HepG2 (cell line): ENCODE measurements around the gene CSTF1. TPM values are rescaled to one million over a fixed set of nuclear protein-coding genes. Genes with fewer than 3 reads are reported as not detected.

Experiments used
- BHLHE40 ChIP-seq: IDR thresholded peaks from 2 replicates; pipeline ENCODE4 v1.6.1; 2011; ENCODE audit warnings: low read length, improper control_type of control experiment
- CENPT ChIP-seq: sonication (generic); formaldehyde crosslinking; IDR thresholded peaks from 2 replicates; pipeline ENCODE4 v1.8.0; 2022; ENCODE audit warnings: low read depth, mild to moderate bottlenecking, moderate library complexity, missing genetic modification reagents
- ETV5 ChIP-seq: IDR thresholded peaks from 2 replicates; pipeline ENCODE4 v1.6.1; 2018; ENCODE audit warnings: missing biosample characterization, missing genetic modification reagents, inconsistent platforms, borderline replicate concordance
- HNRNPLL ChIP-seq: fragments of 200-400 bp; formaldehyde crosslinking; IDR thresholded peaks from 2 replicates; pipeline ENCODE4 v1.6.1; 2017; ENCODE audit warnings: mild to moderate bottlenecking, low read depth, low read length; ENCODE audit not compliant: poor library complexity, severe bottlenecking
- KLF16 ChIP-seq, 2 experiments: sonication (generic) in 1 of 2; formaldehyde crosslinking in 1 of 2; IDR thresholded peaks; 2 replicates each; pipeline versions ENCODE4 v1.6.1 to v1.8.0; 2016 to 2023; ENCODE audit warnings: missing genetic modification reagents in 2 of 2, missing compliant biosample characterization in 1 of 2
- MEF2D ChIP-seq: sonication (generic); formaldehyde crosslinking; IDR thresholded peaks from 2 replicates; pipeline ENCODE4 v1.5.1; 2020; ENCODE audit warnings: mild to moderate bottlenecking, missing genetic modification reagents
- RAD51 ChIP-seq: fragments of 450-650 bp; IDR thresholded peaks from 2 replicates; pipeline ENCODE4 v1.6.1; 2016; ENCODE audit warnings: borderline replicate concordance
- RBM22 ChIP-seq: fragments of 200-400 bp; formaldehyde crosslinking; optimal IDR thresholded peaks from 2 replicates; pipeline ENCODE3; 2017; ENCODE audit warnings: mild to moderate bottlenecking, low read length, moderate library complexity
- SAFB2 ChIP-seq: sonication (generic); formaldehyde crosslinking; IDR thresholded peaks from 2 replicates; pipeline ENCODE4 v1.5.1; 2020; ENCODE audit warnings: missing genetic modification reagents, low read depth, mild to moderate bottlenecking, borderline replicate concordance
- TAF15 ChIP-seq: fragments of 200-400 bp; formaldehyde crosslinking; IDR thresholded peaks from one replicate; pipeline ENCODE4 v1.6.1; 2018; ENCODE audit warnings: mild to moderate bottlenecking, low read depth, low read length; ENCODE audit not compliant: poor library complexity, severe bottlenecking
- TARDBP ChIP-seq: sonication (generic); formaldehyde crosslinking; IDR thresholded peaks from 2 replicates; pipeline ENCODE4 v1.8.0; 2022; ENCODE audit warnings: mild to moderate bottlenecking, missing genetic modification reagents
- TEAD2 ChIP-seq: sonication (generic); formaldehyde crosslinking; IDR thresholded peaks from 2 replicates; pipeline ENCODE4 v1.9.0; 2021; ENCODE audit warnings: missing genetic modification reagents
- ZBTB38 ChIP-seq: sonication (generic); formaldehyde crosslinking; IDR thresholded peaks from 2 replicates; pipeline ENCODE4 v1.5.1; 2020; ENCODE audit warnings: mild to moderate bottlenecking, missing genetic modification reagents
- ZKSCAN5 ChIP-seq: sonication (generic); formaldehyde crosslinking; IDR thresholded peaks from 2 replicates; pipeline ENCODE4 v1.5.1; 2020; ENCODE audit warnings: mild to moderate bottlenecking, missing genetic modification reagents
- ZNF333 ChIP-seq: sonication (generic); formaldehyde crosslinking; IDR thresholded peaks from 2 replicates; pipeline ENCODE4 v1.4.0; 2020; ENCODE audit warnings: mild to moderate bottlenecking, missing genetic modification reagents, borderline replicate concordance
- ZNF570 ChIP-seq: sonication (generic); formaldehyde crosslinking; IDR thresholded peaks from 2 replicates; pipeline ENCODE4 v1.4.0; 2020; ENCODE audit warnings: mild to moderate bottlenecking, missing genetic modification reagents, borderline replicate concordance
- polyA plus RNA-seq, 8 experiments: library from polyadenylated mRNA; depleted of rRNA in 3 of 8; stranded (reverse) in 7 of 8; unstranded in 1 of 8; fragments of >200 nt; fragmentation: Illumina TruSeq in 4 of 8; extraction: Trizol in 4 of 8; gene quantifications; 2 replicates each; pipeline versions ENCODE4 v1.2.1 to v1.2.3, GENCODE V29; 2011 to 2016; ENCODE audit warnings: low read depth in 4 of 8, missing spikeins in 1 of 8, mixed read lengths in 1 of 8; ENCODE audit not compliant: insufficient read depth in 1 of 8
- total RNA-seq, 5 experiments: library from RNA; depleted of rRNA; stranded (reverse); fragments of >200 nt; fragmentation: Illumina TruSeq; extraction: Trizol; gene quantifications; 2 replicates each; pipeline ENCODE4 v1.2.3, GENCODE V29; 2016; ENCODE audit warnings: low read depth in 1 of 5
- TF ChIP-seq, protein P1 (sequence below): sonication (generic); formaldehyde crosslinking; IDR thresholded peaks from 2 replicates; pipeline ENCODE4 v1.9.0; 2022; ENCODE audit warnings: missing genetic modification reagents, mild to moderate bottlenecking, borderline replicate concordance
- TF ChIP-seq, protein P2 (sequence below): sonication (generic); formaldehyde crosslinking; IDR thresholded peaks from 2 replicates; pipeline ENCODE4 v1.9.0; 2021; ENCODE audit warnings: missing genetic modification reagents, borderline replicate concordance
- TF ChIP-seq, protein P3 (sequence below): sonication (generic); formaldehyde crosslinking; IDR thresholded peaks from 2 replicates; pipeline ENCODE4 v1.9.0; 2021; ENCODE audit warnings: missing genetic modification reagents, mild to moderate bottlenecking, borderline replicate concordance
- TF ChIP-seq, protein P4 (sequence below): sonication (generic); formaldehyde crosslinking; IDR thresholded peaks from 2 replicates; pipeline ENCODE4 v1.8.0; 2022; ENCODE audit warnings: missing genetic modification reagents, mild to moderate bottlenecking, borderline replicate concordance
- TF ChIP-seq, protein P5 (sequence below): sonication (generic); formaldehyde crosslinking; IDR thresholded peaks from 2 replicates; pipeline ENCODE4 v1.5.1; 2020; ENCODE audit warnings: missing genetic modification reagents, mild to moderate bottlenecking, borderline replicate concordance

The CSTF1 gene
- total and polyA plus RNA-seq, 2 of the 13 experiments (the other 11 are each of a cell fraction or from before 2014, with no cell fraction given): 70.9 to 100 TPM

DNA sequence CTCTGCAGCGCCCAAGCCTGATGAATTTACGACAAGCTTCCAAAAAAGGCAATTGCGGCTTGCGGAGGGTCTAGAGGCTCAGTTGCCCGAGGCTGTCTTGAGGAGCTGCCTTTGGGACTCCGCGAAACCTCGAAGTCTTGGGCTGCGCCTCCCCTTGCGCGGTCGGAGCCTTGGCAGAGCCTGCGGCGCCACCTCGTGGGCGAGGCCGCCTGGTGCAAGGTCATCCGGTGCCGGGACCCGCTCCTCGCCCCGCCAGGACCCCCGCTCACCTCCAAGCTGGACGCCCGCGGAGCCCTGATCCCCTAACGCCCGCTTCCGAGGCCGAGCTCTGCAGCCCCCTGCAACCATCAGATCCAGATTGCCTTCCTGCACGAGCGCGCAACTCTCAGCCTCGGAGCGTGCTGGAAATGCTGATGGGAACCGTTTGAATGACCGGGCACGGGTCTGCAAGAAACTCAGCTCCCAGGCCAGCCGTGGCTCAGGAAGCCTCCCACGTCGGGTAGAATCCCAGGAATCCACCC lies 48.5 kb upstream of the CSTF1 start (continued):
- TF ChIP-seq, protein P1, sequence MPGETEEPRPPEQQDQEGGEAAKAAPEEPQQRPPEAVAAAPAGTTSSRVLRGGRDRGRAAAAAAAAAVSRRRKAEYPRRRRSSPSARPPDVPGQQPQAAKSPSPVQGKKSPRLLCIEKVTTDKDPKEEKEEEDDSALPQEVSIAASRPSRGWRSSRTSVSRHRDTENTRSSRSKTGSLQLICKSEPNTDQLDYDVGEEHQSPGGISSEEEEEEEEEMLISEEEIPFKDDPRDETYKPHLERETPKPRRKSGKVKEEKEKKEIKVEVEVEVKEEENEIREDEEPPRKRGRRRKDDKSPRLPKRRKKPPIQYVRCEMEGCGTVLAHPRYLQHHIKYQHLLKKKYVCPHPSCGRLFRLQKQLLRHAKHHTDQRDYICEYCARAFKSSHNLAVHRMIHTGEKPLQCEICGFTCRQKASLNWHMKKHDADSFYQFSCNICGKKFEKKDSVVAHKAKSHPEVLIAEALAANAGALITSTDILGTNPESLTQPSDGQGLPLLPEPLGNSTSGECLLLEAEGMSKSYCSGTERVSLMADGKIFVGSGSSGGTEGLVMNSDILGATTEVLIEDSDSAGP: peak; percentile 56; the same call in 1 of the 2 replicates
- no peak for TF ChIP-seq SAFB2 (CRISPR knock-in tag)
- no peak for TF ChIP-seq TEAD2 (CRISPR knock-in tag)
- TF ChIP-seq, protein P2, sequence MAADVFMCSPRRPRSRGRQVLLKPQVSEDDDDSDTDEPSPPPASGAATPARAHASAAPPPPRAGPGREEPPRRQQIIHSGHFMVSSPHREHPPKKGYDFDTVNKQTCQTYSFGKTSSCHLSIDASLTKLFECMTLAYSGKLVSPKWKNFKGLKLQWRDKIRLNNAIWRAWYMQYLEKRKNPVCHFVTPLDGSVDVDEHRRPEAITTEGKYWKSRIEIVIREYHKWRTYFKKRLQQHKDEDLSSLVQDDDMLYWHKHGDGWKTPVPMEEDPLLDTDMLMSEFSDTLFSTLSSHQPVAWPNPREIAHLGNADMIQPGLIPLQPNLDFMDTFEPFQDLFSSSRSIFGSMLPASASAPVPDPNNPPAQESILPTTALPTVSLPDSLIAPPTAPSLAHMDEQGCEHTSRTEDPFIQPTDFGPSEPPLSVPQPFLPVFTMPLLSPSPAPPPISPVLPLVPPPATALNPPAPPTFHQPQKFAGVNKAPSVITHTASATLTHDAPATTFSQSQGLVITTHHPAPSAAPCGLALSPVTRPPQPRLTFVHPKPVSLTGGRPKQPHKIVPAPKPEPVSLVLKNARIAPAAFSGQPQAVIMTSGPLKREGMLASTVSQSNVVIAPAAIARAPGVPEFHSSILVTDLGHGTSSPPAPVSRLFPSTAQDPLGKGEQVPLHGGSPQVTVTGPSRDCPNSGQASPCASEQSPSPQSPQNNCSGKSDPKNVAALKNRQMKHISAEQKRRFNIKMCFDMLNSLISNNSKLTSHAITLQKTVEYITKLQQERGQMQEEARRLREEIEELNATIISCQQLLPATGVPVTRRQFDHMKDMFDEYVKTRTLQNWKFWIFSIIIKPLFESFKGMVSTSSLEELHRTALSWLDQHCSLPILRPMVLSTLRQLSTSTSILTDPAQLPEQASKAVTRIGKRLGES (CRISPR knock-in tag): no peak
- TF ChIP-seq, protein P3, sequence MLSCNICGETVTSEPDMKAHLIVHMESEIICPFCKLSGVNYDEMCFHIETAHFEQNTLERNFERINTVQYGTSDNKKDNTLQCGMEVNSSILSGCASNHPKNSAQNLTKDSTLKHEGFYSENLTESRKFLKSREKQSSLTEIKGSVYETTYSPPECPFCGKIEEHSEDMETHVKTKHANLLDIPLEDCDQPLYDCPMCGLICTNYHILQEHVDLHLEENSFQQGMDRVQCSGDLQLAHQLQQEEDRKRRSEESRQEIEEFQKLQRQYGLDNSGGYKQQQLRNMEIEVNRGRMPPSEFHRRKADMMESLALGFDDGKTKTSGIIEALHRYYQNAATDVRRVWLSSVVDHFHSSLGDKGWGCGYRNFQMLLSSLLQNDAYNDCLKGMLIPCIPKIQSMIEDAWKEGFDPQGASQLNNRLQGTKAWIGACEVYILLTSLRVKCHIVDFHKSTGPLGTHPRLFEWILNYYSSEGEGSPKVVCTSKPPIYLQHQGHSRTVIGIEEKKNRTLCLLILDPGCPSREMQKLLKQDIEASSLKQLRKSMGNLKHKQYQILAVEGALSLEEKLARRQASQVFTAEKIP (CRISPR knock-in tag): no peak
- TF ChIP-seq BHLHE40: no peak
- no peak for TF ChIP-seq ZKSCAN5 (CRISPR knock-in tag)
- TF ChIP-seq, protein P4, sequence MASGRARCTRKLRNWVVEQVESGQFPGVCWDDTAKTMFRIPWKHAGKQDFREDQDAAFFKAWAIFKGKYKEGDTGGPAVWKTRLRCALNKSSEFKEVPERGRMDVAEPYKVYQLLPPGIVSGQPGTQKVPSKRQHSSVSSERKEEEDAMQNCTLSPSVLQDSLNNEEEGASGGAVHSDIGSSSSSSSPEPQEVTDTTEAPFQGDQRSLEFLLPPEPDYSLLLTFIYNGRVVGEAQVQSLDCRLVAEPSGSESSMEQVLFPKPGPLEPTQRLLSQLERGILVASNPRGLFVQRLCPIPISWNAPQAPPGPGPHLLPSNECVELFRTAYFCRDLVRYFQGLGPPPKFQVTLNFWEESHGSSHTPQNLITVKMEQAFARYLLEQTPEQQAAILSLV (CRISPR knock-in tag): 0 out of 2 replicates have a peak, but pooled peaks have one; percentile 43
- no peak for TF ChIP-seq TAF15
- TF ChIP-seq KLF16 (CRISPR knock-in tag; IDR thresholded peaks at IDR 0.05): no peak
- TF ChIP-seq RAD51: no peak
- no peak for TF ChIP-seq RBM22
- 0 out of 2 replicates have a peak, but pooled peaks have one; percentile 10 for TF ChIP-seq TARDBP (CRISPR knock-in tag)
- 0 out of 2 replicates have a peak, but pooled peaks have one; percentile 40 for TF ChIP-seq CENPT (CRISPR knock-in tag)
- TF ChIP-seq, protein P5, sequence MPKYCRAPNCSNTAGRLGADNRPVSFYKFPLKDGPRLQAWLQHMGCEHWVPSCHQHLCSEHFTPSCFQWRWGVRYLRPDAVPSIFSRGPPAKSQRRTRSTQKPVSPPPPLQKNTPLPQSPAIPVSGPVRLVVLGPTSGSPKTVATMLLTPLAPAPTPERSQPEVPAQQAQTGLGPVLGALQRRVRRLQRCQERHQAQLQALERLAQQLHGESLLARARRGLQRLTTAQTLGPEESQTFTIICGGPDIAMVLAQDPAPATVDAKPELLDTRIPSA (CRISPR knock-in tag): no peak
- TF ChIP-seq ZNF333 (CRISPR knock-in tag): no peak
- TF ChIP-seq ETV5: no peak
- TF ChIP-seq ZBTB38 (CRISPR knock-in tag): 0 out of 2 replicates have a peak, but pooled peaks have one; percentile 58
- no peak for TF ChIP-seq ZNF570 (CRISPR knock-in tag)
- TF ChIP-seq MEF2D (CRISPR knock-in tag): 0 out of 2 replicates have a peak, but pooled peaks have one; percentile 37
- TF ChIP-seq HNRNPLL: no peak
